HepG2 (cell line): ENCODE data around the gene GCNT2. TPM values are rescaled to one million over a fixed set of nuclear protein-coding genes. Genes with fewer than 3 reads are reported as not detected.

ENCODE experiments used
- AHDC1 ChIP-seq: sonication (generic); formaldehyde crosslinking; IDR thresholded peaks from 2 replicates; pipeline ENCODE4 v1.5.1; 2020; ENCODE audit warnings: mild to moderate bottlenecking, missing genetic modification reagents, borderline replicate concordance
- AKNA ChIP-seq: sonication (generic); formaldehyde crosslinking; IDR thresholded peaks from 2 replicates; pipeline ENCODE4 v1.4.0; 2020; ENCODE audit warnings: missing genetic modification reagents, borderline replicate concordance
- ATF4 ChIP-seq, 2 experiments: fragments of 450-650 bp in 1 of 2; sonication (generic) in 1 of 2; formaldehyde crosslinking; IDR thresholded peaks; 2 replicates each; pipeline versions ENCODE4 v1.5.0 to v1.8.0; 2020 to 2022; ENCODE audit warnings: mild to moderate bottlenecking in 1 of 2, missing genetic modification reagents in 1 of 2
- EED ChIP-seq: sonication (generic); formaldehyde crosslinking; IDR thresholded peaks from 2 replicates; pipeline ENCODE4 v1.5.0; 2020; ENCODE audit warnings: mild to moderate bottlenecking, missing genetic modification reagents
- HOXA7 ChIP-seq: sonication (generic); formaldehyde crosslinking; IDR thresholded peaks from 2 replicates; pipeline ENCODE4 v1.8.1; 2022; ENCODE audit warnings: mild to moderate bottlenecking, missing genetic modification reagents, moderate library complexity
- KDM4B ChIP-seq: sonication (generic); formaldehyde crosslinking; IDR thresholded peaks from 2 replicates; pipeline ENCODE4 v1.4.0; 2020; ENCODE audit warnings: missing genetic modification reagents
- TAF15 ChIP-seq: fragments of 200-400 bp; formaldehyde crosslinking; IDR thresholded peaks from one replicate; pipeline ENCODE4 v1.6.1; 2018; ENCODE audit warnings: mild to moderate bottlenecking, low read depth, low read length; ENCODE audit not compliant: poor library complexity, severe bottlenecking
- USF2 ChIP-seq, 2 experiments: sonication (generic) in 1 of 2; formaldehyde crosslinking in 1 of 2; IDR thresholded peaks; 2 replicates each; pipeline versions ENCODE4 v1.5.1 to v1.6.1; 2011 to 2020; ENCODE audit warnings: borderline replicate concordance in 1 of 2, low read depth in 1 of 2, low read length in 1 of 2, mild to moderate bottlenecking in 1 of 2, missing genetic modification reagents in 1 of 2, moderate library complexity in 1 of 2
- ZNF205 ChIP-seq: IDR thresholded peaks from 2 replicates; pipeline ENCODE4 v1.6.1; 2018; ENCODE audit warnings: missing biosample characterization, missing genetic modification reagents
- ZNF30 ChIP-seq: sonication (generic); formaldehyde crosslinking; IDR thresholded peaks from 2 replicates; pipeline ENCODE4 v1.5.0; 2020; ENCODE audit warnings: mild to moderate bottlenecking, missing genetic modification reagents
- ZNF33A ChIP-seq: sonication (generic); formaldehyde crosslinking; IDR thresholded peaks from 2 replicates; pipeline ENCODE4 v1.5.1; 2020; ENCODE audit warnings: missing genetic modification reagents, mild to moderate bottlenecking, moderate library complexity, borderline replicate concordance
- ZNF713 ChIP-seq: sonication (generic); formaldehyde crosslinking; IDR thresholded peaks from 2 replicates; pipeline ENCODE4 v1.4.0; 2020; ENCODE audit warnings: mild to moderate bottlenecking, missing genetic modification reagents
- ZNF761 ChIP-seq: sonication (generic); formaldehyde crosslinking; conservative IDR thresholded peaks from 2 replicates; pipeline ENCODE4 v1.4.0; 2020; ENCODE audit warnings: mild to moderate bottlenecking, missing genetic modification reagents
- ZNF768 ChIP-seq: sonication (generic); formaldehyde crosslinking; IDR thresholded peaks from 2 replicates; pipeline ENCODE4 v1.4.0; 2020; ENCODE audit warnings: missing genetic modification reagents
- polyA plus RNA-seq, 8 experiments: library from polyadenylated mRNA; depleted of rRNA in 3 of 8; stranded (reverse) in 7 of 8; unstranded in 1 of 8; fragments of >200 nt; fragmentation: Illumina TruSeq in 4 of 8; extraction: Trizol in 4 of 8; gene quantifications; 2 replicates each; pipeline versions ENCODE4 v1.2.1 to v1.2.3, GENCODE V29; 2011 to 2016; ENCODE audit warnings: low read depth in 4 of 8, missing spikeins in 1 of 8, mixed read lengths in 1 of 8; ENCODE audit not compliant: insufficient read depth in 1 of 8
- total RNA-seq, 5 experiments: library from RNA; depleted of rRNA; stranded (reverse); fragments of >200 nt; fragmentation: Illumina TruSeq; extraction: Trizol; gene quantifications; 2 replicates each; pipeline ENCODE4 v1.2.3, GENCODE V29; 2016; ENCODE audit warnings: low read depth in 1 of 5

The GCNT2 gene
- total and polyA plus RNA-seq, 2 of the 13 experiments (the other 11 are each of a cell fraction or from before 2014, with no cell fraction given), result 11.8 to 31.9 TPM

GRCh38 chr6:10528158-10528981, 7.2 kb downstream of the GCNT2 start (continued):
- TF ChIP-seq ATF4 (CRISPR knock-in tag; IDR thresholded peaks at IDR 0.05) (no peak), USF2 (IDR thresholded peaks at IDR 0.05; ENCODE audit: low read depth, low read length) (no peak), USF2 (CRISPR knock-in tag; IDR thresholded peaks at IDR 0.05; ENCODE audit: borderline replicate concordance) (no peak), ZNF30 (CRISPR knock-in tag) (no peak), KDM4B (CRISPR knock-in tag) (no peak), TAF15 (no peak), EED (no peak), ZNF205 (CRISPR knock-in tag) (peak; percentile 76; the same call in 1 of the 2 replicates), ZNF761 (CRISPR knock-in tag) (no peak), ZNF33A (CRISPR knock-in tag) (no peak), ZNF768 (no peak), AHDC1 (peak; percentile 18; the same call in 1 of the 2 replicates), AKNA (no peak), HOXA7 (CRISPR knock-in tag) (no peak), ZNF713 (CRISPR knock-in tag) (no peak)
